Tibial nerve (tissue), 4 donors: ENCODE results near the gene NDUFAF7.

Experiments used
- EP300 ChIP-seq, 2 donors: sonication (generic); formaldehyde crosslinking; IDR thresholded peaks; one replicate each; pipeline ENCODE4 v1.6.1; 2017; ENCODE audit warnings: antibody characterized with exemption in 2 of 2, mild to moderate bottlenecking in 1 of 2
- POLR2A ChIP-seq, 2 donors: fragments of 450-650 bp; IDR thresholded peaks; one replicate each; pipeline ENCODE4 v1.6.1; 2017; ENCODE audit warnings: antibody characterized with exemption in 2 of 2, mild to moderate bottlenecking in 2 of 2, moderate library complexity in 2 of 2
- TF ChIP-seq, protein P1 (sequence below), 5 experiments: fragments of 200-600 bp in 3 of 5; fragments of 450-650 bp in 2 of 5; sonication (generic) in 3 of 5; IDR thresholded peaks; one replicate each; pipeline ENCODE4 v1.5.1; 2016 to 2019; ENCODE audit warnings: antibody characterized with exemption in 5 of 5, mild to moderate bottlenecking in 3 of 5, moderate library complexity in 2 of 5

DNA sequence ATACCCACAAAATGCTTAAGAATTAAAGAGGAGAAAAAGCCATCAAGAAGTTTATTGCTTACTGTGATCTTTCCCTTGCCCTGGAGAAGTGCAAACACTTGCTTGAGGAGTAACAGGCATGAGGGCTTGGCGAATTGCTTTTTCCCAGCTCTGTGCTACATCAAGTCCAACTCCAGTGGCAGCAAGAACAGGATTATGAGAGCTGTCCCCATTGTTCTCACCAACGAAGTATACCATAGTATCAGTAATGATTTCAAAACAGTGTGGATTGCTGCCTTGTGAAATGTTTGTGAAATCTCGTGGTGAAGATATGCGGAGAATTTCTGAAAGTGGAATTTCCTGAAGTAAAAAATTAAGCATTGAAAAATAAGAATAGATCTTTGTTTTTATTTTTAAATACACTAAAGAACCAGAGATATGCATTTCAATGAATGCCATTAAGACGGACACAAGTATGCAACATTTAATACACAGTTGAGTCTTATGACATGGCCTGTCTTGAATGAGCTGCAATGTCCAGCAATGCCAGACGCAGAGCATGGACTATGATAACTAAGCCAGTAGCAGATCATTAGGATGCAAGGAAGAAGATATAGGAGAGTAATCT lies 43.0 kb downstream of the NDUFAF7 start:
- no peak for TF ChIP-seq POLR2A (IDR thresholded peaks at IDR 0.05)
- TF ChIP-seq, protein P1, sequence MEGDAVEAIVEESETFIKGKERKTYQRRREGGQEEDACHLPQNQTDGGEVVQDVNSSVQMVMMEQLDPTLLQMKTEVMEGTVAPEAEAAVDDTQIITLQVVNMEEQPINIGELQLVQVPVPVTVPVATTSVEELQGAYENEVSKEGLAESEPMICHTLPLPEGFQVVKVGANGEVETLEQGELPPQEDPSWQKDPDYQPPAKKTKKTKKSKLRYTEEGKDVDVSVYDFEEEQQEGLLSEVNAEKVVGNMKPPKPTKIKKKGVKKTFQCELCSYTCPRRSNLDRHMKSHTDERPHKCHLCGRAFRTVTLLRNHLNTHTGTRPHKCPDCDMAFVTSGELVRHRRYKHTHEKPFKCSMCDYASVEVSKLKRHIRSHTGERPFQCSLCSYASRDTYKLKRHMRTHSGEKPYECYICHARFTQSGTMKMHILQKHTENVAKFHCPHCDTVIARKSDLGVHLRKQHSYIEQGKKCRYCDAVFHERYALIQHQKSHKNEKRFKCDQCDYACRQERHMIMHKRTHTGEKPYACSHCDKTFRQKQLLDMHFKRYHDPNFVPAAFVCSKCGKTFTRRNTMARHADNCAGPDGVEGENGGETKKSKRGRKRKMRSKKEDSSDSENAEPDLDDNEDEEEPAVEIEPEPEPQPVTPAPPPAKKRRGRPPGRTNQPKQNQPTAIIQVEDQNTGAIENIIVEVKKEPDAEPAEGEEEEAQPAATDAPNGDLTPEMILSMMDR (IDR thresholded peaks at IDR 0.05): no peak
- no peak for TF ChIP-seq EP300 (IDR thresholded peaks at IDR 0.05)
